ACC112 (cell line): ENCODE data around the gene GGPS1.

Experiments used
- H2AFZ ChIP-seq: fragments of 200-600 bp; sonication (generic); one replicate; pipeline ENCODE4 v1.6.0; 2017; ENCODE audit warnings: antibody characterized with exemption, low read length; ENCODE audit not compliant: unreplicated experiment
- H3K27ac ChIP-seq: fragments of 200-600 bp; sonication (generic); 2 replicates; pipeline ENCODE4 v1.5.1; 2014; ENCODE audit warnings: low read depth, mild to moderate bottlenecking, antibody characterized with exemption, low read length, moderate library complexity
- H3K27me3 ChIP-seq: fragments of 200-600 bp; sonication (generic); 2 replicates; pipeline ENCODE4 v1.6.1; 2014; ENCODE audit warnings: mild to moderate bottlenecking, antibody characterized with exemption, low read length, moderate library complexity, mixed read lengths; ENCODE audit not compliant: insufficient read depth
- H3K36me3 ChIP-seq: fragments of 200-600 bp; sonication (generic); 2 replicates; pipeline ENCODE4 v1.6.1; 2016; ENCODE audit warnings: mild to moderate bottlenecking, antibody characterized with exemption, low read length, moderate library complexity, mixed read lengths; ENCODE audit not compliant: insufficient read depth
- H3K4me1 ChIP-seq: fragments of 200-600 bp; sonication (generic); one replicate; pipeline ENCODE4 v1.6.1; 2016; ENCODE audit warnings: low read length, mixed read lengths; ENCODE audit not compliant: insufficient read depth, unreplicated experiment, control insufficient read depth
- H3K4me3 ChIP-seq: fragments of 200-600 bp; sonication (generic); 2 replicates; pipeline ENCODE4 v1.5.1; 2014; ENCODE audit warnings: mild to moderate bottlenecking, low read depth, low read length
- H3K79me2 ChIP-seq: fragments of 200-600 bp; sonication (generic); one replicate; pipeline ENCODE4 v1.6.0; 2016; ENCODE audit warnings: low read length; ENCODE audit not compliant: control insufficient read depth, unreplicated experiment, insufficient read depth

Gene GGPS1

DNA sequence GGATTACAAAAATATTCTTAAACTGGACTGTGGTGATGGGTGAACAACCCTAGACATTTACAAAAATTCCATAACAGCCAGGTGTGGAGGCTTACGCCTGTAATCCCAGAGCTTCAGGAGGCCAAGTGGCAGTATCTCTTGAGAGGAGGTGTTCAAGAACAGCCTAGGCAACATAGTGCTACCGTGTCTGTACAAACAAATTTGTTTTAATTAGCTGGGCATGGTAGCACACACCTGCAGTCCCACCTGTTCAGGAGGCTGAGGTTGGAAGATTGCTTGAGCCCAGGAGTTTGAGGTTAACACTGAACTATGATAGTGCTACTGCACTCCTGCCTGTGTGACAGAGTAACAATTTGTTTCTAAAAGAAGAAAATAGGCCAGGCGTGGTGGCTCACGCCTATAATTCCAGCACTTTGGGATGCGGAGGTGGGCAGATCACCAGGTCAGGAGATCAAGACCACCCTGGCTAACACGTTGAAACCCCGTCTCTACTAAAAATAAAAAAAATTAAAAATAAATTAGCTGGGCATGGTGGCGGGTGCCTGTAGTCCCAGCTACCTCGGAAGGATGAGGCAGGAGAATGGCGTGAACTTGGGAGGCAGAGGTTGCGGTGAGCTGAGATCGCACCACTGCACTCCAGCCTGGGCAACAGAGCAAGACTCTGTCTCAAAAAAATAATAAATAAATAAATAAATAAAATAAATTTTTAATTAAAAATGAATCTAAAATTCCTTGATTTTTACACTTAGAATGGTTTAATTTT lies 37.4 kb upstream of the GGPS1 start:
- H3K79me2 ChIP-seq: peaks cover 88% of the 10 kb centered on the region
- H3K27me3 ChIP-seq: no peaks in the 10 kb centered on the region
- H3K4me3 ChIP-seq: no peak overlapping the region
- H3K36me3 ChIP-seq: no peaks in the 10 kb centered on the region
- peaks cover 3% of the 10 kb centered on the region for H3K4me1 ChIP-seq
- no peak overlapping the region for H2AFZ ChIP-seq
- H3K27ac ChIP-seq: no peak overlapping the region

DNA sequence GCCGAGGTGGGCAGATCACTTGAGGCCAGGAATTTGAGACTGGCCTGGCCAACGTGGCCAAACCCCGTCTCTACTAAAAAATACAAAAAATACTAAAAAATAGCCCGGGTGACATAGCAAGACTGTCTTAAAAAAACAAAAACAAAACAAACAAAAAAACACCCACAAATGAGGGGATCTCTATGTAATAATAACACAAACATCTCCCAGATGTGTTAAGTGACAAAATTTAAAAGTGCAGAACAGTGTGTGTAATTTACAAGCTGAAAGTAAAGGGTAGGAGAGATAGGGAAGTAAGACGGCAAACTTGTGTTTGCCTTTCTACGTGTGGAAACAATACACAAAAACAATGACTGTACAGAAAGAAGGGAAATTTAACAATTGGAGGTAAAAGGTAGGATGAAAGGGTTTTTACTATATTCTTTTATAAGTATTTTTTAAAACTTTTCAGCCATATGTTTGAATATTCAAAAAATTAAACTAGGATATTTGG lies 36.7 kb upstream of the GGPS1 start:
- H3K27ac ChIP-seq: no peak overlapping the region
- H3K27me3 ChIP-seq: no peaks in the 10 kb centered on the region
- peaks cover 3% of the 10 kb centered on the region for H3K4me1 ChIP-seq
- H2AFZ ChIP-seq: no peak overlapping the region
- peaks cover 84% of the 10 kb centered on the region for H3K79me2 ChIP-seq
- no peaks in the 10 kb centered on the region for H3K36me3 ChIP-seq
- H3K4me3 ChIP-seq: no peak overlapping the region

DNA sequence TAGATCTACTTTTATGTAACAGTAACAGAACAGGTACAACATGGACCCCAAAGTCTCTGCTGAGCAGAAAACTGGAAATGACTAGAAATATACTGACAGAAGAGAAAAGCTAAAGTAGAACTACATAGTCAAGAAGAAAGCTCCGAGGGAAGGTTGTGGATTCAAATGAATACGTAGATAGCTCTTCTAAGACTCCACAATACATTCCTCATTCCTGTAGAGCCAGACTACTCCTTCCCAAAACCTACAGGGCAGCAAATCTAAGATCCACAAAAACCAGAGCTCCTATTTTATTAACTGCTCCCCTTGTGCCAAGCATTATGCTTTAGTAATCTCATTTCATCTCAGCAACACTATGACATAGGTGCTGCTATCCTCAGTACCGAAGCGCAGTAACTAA lies 35.6 kb upstream of the GGPS1 start:
- H3K4me3 ChIP-seq: no peak overlapping the region
- no peak overlapping the region for H3K27ac ChIP-seq
- no peak overlapping the region for H2AFZ ChIP-seq
- H3K36me3 ChIP-seq: peaks cover 3% of the 10 kb centered on the region; the same call in 1 of the 2 replicates
- peaks cover 3% of the 10 kb centered on the region for H3K4me1 ChIP-seq
- peaks cover 83% of the 10 kb centered on the region for H3K79me2 ChIP-seq
- no peaks in the 10 kb centered on the region for H3K27me3 ChIP-seq

DNA sequence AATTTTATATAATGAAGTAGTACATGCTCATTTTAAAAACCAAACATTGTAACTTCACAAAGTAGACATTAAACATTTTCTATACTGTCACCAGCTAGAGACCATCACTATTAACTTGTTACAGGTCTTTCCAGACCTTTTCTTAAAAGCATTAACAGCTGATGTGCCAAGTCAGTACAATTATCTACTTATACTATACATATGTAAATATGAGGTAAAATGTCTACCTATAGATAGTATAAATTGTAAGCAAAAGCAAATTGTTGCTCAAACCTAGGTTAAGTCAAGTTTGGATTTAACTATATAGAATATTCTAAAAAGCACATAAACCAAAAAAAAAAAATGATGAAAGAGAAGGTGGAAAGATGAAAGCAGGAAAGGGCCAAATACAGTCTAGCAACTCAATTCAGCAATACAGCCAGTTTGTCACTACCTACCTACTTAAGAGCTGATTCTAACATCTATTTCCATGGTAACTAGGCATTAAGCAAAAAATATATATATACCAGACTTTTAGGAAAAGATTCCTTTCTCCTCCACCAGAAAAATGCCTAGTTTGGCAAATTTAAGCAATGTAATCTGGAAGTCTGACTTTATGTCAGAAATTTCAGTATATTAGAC lies 34.9 kb upstream of the GGPS1 start:
- Histone ChIP-seq H3K36me3 (peaks cover 3% of the 10 kb centered on the region; the same call in 1 of the 2 replicates), H3K27me3 (no peaks in the 10 kb centered on the region), H2AFZ (no peak overlapping the region), H3K4me1 (peaks cover 3% of the 10 kb centered on the region), H3K27ac (no peak overlapping the region), H3K4me3 (no peak overlapping the region), H3K79me2 (peaks cover 81% of the 10 kb centered on the region)

DNA sequence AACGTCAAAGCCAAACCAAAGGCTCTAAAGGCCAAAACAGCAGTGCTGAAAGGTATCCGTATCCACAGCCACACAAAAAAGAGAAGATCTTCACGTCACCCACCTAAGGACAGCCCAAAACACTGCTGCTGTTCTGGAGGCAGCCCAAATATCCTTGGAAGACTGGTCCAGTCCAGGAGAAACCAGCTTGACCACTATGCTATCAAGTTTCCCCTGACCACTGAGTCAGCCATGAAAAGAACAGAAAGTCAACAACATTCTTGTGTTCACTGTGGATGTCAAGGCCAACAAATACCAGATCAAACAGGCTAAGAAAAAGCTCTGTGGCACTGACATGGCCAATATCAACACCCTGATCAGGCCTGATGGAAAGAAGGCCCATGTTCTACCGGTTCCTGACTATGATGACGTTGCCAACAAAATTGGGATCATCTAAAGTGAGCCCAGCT lies 32.4 kb upstream of the GGPS1 start:
- Histone ChIP-seq H3K79me2 (peaks cover 76% of the 10 kb centered on the region), H3K27ac (peak overlapping the region; percentile 38), H3K4me3 (no peak overlapping the region)

DNA sequence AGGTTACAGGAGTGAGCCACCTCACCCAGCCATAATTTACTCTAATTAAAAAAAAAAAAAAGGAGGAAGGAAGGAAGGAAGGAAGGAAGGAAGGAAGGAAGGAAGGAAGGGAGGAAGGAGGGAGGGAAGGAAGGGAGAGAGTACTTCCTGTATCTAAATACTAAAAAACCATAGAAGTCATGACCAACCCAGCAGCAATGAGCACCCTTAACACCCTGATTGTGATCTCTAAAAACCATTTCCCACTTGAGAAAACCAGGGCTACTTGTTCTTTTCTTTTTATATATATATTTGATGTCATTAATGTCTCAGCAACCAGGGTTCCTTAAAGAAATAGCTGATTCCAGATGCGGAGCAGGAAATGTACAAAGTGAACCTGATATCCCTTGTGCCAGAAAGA lies 31.6 kb upstream of the GGPS1 start:
- peaks cover 3% of the 10 kb centered on the region; the same call in 1 of the 2 replicates for H3K36me3 ChIP-seq
- no peaks in the 10 kb centered on the region for H3K27me3 ChIP-seq
- peak overlapping the region; percentile 38; the same call in 1 of the 2 replicates for H3K27ac ChIP-seq
- H3K79me2 ChIP-seq: peaks cover 71% of the 10 kb centered on the region
- H2AFZ ChIP-seq: no peak overlapping the region
- no peak overlapping the region for H3K4me3 ChIP-seq
- peaks cover 3% of the 10 kb centered on the region for H3K4me1 ChIP-seq

More for the DNA sequence above, 32.4 kb upstream of the GGPS1 start:
- Histone ChIP-seq H3K27me3 (no peaks in the 10 kb centered on the region), H2AFZ (no peak overlapping the region), H3K36me3 (peaks cover 3% of the 10 kb centered on the region; the same call in 1 of the 2 replicates), H3K4me1 (peaks cover 3% of the 10 kb centered on the region)

DNA sequence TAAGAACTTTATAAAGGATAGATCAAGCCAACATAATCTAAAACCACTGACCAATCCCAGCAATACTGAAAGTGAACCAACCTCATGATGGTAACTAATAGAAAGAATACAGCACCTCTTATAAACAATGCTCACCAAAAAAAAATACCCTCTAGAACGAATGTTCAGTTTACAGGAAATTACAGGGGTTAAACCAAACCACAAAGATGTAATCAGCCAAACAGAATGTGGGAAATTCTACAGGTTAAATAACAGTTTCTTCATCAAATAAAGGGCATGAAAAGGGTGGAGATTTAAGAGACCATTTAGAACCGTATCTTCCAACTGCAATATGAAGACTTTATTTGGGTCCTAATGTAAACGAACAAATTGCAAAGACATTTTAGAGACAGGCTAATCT lies 30.8 kb upstream of the GGPS1 start:
- no peaks in the 10 kb centered on the region for H3K27me3 ChIP-seq
- peaks cover 3% of the 10 kb centered on the region for H3K4me1 ChIP-seq
- no peak overlapping the region for H3K27ac ChIP-seq
- peaks cover 3% of the 10 kb centered on the region; the same call in 1 of the 2 replicates for H3K36me3 ChIP-seq
- H2AFZ ChIP-seq: no peak overlapping the region
- H3K4me3 ChIP-seq: no peak overlapping the region
- H3K79me2 ChIP-seq: peaks cover 64% of the 10 kb centered on the region

DNA sequence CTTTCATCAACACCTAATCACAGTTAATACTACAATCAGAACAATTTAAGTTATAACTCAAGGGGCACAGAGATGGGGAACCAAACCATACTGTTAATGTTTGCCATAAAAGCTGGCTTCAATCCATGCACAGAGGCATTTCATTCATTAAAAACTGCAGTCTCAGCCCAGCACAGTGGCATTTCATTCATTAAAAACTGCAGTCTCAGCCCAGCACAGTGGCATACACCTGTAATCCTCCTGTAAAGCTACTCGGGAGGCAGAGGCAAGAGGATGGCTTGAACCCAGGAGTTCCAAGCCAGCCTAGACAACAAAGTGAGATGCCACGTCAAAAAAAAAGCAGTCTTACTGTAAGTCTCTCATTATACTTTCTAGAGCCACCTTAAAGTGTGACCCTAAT lies 29.6 kb upstream of the GGPS1 start:
- Histone ChIP-seq H3K27me3 (no peaks in the 10 kb centered on the region), H3K36me3 (peaks cover 3% of the 10 kb centered on the region; the same call in 1 of the 2 replicates), H3K27ac (no peak overlapping the region), H3K4me3 (no peak overlapping the region), H3K4me1 (peaks cover 3% of the 10 kb centered on the region), H2AFZ (no peak overlapping the region), H3K79me2 (peaks cover 59% of the 10 kb centered on the region)

DNA sequence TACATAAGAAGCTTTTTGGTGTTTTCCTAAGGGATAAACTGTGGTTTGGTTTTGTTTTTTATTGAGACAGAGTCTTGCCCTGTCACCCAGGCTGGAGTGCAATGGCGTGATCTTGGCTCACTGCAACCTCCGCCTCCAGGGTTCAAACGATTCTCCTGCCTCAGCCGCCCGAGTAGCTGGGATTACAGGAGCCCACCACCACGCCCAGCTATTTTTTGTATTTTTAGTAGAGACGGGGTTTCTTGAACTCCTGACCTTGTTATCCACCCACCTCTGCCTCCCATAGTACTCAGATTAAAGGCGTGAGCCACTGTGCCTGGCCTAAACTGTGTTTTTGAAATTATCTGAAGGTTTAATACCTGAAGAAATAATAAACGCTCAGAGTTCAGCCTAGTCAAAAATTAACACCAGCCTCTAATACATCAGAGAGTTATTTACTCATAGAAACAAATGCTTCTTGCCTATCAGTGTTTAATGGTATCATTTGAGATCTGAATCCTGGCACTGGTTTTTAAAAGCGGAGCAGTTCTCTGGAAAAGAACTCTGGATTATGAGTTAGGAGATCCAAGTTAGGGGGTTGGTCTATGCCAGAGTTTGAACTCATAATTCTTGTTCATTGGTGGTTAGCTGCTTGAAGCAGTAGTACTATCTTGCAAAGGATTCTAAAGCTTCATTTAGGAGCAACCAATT lies 29.1 kb upstream of the GGPS1 start:
- Histone ChIP-seq H3K27ac (no peak overlapping the region), H2AFZ (no peak overlapping the region), H3K4me3 (no peak overlapping the region), H3K4me1 (peaks cover 3% of the 10 kb centered on the region), H3K79me2 (peaks cover 64% of the 10 kb centered on the region), H3K27me3 (no peaks in the 10 kb centered on the region), H3K36me3 (peaks cover 3% of the 10 kb centered on the region; the same call in 1 of the 2 replicates)

DNA sequence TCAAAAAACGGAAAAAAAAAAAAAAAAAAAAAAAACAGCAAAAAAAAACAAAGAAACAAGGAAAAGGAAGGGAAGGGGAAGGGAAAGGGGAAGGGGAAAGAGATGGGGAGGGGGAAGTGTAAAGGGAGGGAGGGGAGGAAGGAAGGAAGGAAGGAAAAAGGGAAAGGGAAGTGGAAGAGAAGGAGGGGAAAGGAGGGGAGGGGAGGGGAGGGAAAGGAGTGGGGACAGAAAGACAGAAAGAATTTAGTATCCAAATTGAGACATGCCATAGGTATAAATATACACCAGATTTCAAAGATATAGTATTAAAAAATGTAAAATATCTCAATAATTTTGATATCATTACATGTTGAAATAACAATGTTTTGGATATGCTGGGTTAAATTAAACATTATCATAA lies 26.2 kb upstream of the GGPS1 start:
- H3K36me3 ChIP-seq: no peaks in the 10 kb centered on the region
- no peaks in the 10 kb centered on the region for H3K4me1 ChIP-seq
- H3K79me2 ChIP-seq: peaks cover 69% of the 10 kb centered on the region
- H3K4me3 ChIP-seq: no peak overlapping the region
- no peak overlapping the region for H3K27ac ChIP-seq
- no peak overlapping the region for H2AFZ ChIP-seq
- no peaks in the 10 kb centered on the region for H3K27me3 ChIP-seq
